GM12878 (cell line): ENCODE measurements around the gene ABCG1. TPM values are rescaled to one million over a fixed set of nuclear protein-coding genes. Genes with fewer than 3 reads are reported as not detected.

Experiments
- ATAC-seq: fragments of 200-7000 bp; cut with Tn5 transposase; 3 replicates; pipeline ENCODE4 v1.9.1; 2020; ENCODE audit warnings: mild to moderate bottlenecking, moderate library complexity
- BruUV-seq: library from RNA; stranded (reverse); fragments of 400-500 nt; replicated peaks from 2 replicates; lab custom pipeline; 2021; lab: Mats Ljungman, UMichigan
- CTCF ChIA-PET: fragments of 300-600 bp; sonication (Branson Sonifier 250); formaldehyde crosslinking; extraction: SDS; loops from one replicate; lab custom pipeline; 2021; ENCODE audit warnings: inconsistent platforms; lab: Yijun Ruan, JAX
- POLR2A ChIA-PET: fragments of 350-600 bp; formaldehyde crosslinking; extraction: SDS; loops from one replicate; lab custom pipeline; 2021; ENCODE audit warnings: inconsistent platforms; lab: Charles Lee
- RAD21 ChIA-PET: fragments of 300-600 bp; sonication (Branson Sonifier 250); formaldehyde crosslinking; loops from one replicate; lab custom pipeline; 2023; ENCODE audit warnings: antibody characterized with exemption; ENCODE audit not compliant: unreplicated experiment; lab: Charles Lee
- SMC1A ChIA-PET: fragments of 300-600 bp; sonication (Branson Sonifier 250); formaldehyde crosslinking; loops from one replicate; lab custom pipeline; 2023; ENCODE audit not compliant: unreplicated experiment, uncharacterized antibody; lab: Charles Lee
- DNase-seq: peaks from one replicate; pipeline ENCODE4 v3.0.0-alpha.2; 2011; ENCODE audit warnings: low read depth, low spot score
- FAIRE-seq: peaks from 3 replicates; lab custom pipeline; 2011; peaks lifted over from hg19 to GRCh38; lab: Jason Lieb, UNC
- H2AFZ ChIP-seq: 2 replicates; pipeline ENCODE4 v1.6.0; 2011; ENCODE audit warnings: low read depth, low read length, control low read depth; ENCODE audit not compliant: control insufficient read depth
- H3K27ac ChIP-seq: 2 replicates; pipeline ENCODE4 v1.5.1; 2011; ENCODE audit warnings: control low read depth; ENCODE audit not compliant: control insufficient read depth, insufficient read depth
- H3K27me3 ChIP-seq, 2 experiments: replicated peaks in 1 of 2; 2 replicates each; pipeline versions ENCODE4 v1.6.0 to v1.6.1; 2011; ENCODE audit warnings: low read length in 1 of 2; ENCODE audit not compliant: control insufficient read depth in 2 of 2, insufficient read depth in 2 of 2
- H3K36me3 ChIP-seq, 2 experiments: 2 replicates each; pipeline ENCODE4 v1.5.1; 2011; ENCODE audit warnings: low read length in 1 of 2; ENCODE audit not compliant: control insufficient read depth in 2 of 2, insufficient read depth in 2 of 2
- H3K4me1 ChIP-seq: 2 replicates; pipeline ENCODE4 v1.6.1; 2011; ENCODE audit warnings: mild to moderate bottlenecking, low read length, moderate library complexity, mixed read lengths; ENCODE audit not compliant: control insufficient read depth, insufficient read depth
- H3K4me2 ChIP-seq: 2 replicates; pipeline ENCODE4 v1.6.0; 2011; ENCODE audit warnings: control low read depth; ENCODE audit not compliant: control insufficient read depth, insufficient read depth
- H3K4me3 ChIP-seq: fragments of 200-600 bp; sonication (generic); 2 replicates; pipeline ENCODE4 v1.5.1; 2016
- H3K79me2 ChIP-seq: 2 replicates; pipeline ENCODE4 v1.6.0; 2011; ENCODE audit warnings: low read length; ENCODE audit not compliant: control insufficient read depth, insufficient read depth
- H3K9ac ChIP-seq: 2 replicates; pipeline ENCODE4 v1.8.0; 2011; ENCODE audit warnings: low read length, control low read depth, mixed read lengths; ENCODE audit not compliant: control insufficient read depth, insufficient read depth
- H3K9me3 ChIP-seq: replicated peaks from 3 replicates; pipeline ENCODE4 v1.5.1; 2011; ENCODE audit warnings: mild to moderate bottlenecking, low read length; ENCODE audit not compliant: control insufficient read depth, insufficient read depth
- H4K20me1 ChIP-seq: 2 replicates; pipeline ENCODE4 v1.6.0; 2011; ENCODE audit not compliant: control insufficient read depth, insufficient read depth
- CBX3 ChIP-seq: fragments of 200-600 bp; sonication (generic); IDR thresholded peaks from 2 replicates; pipeline ENCODE4 v1.6.1; 2016; ENCODE audit warnings: low read depth, borderline replicate concordance
- CHD2 ChIP-seq: IDR thresholded peaks from 2 replicates; pipeline ENCODE4 v1.6.1; 2011; ENCODE audit warnings: low read depth, low read length, improper control_type of control experiment, borderline replicate concordance
- NBN ChIP-seq: fragments of 450-650 bp; IDR thresholded peaks from 2 replicates; pipeline ENCODE4 v1.6.1; 2016
- NR2F1 ChIP-seq: fragments of 450-650 bp; conservative IDR thresholded peaks from 2 replicates; pipeline ENCODE4 v1.6.1; 2017; ENCODE audit warnings: mild to moderate bottlenecking
- NRF1 ChIP-seq: conservative IDR thresholded peaks from 2 replicates; pipeline ENCODE4 v1.6.1; 2011; ENCODE audit warnings: mild to moderate bottlenecking, low read depth, low read length, improper control_type of control experiment
- RAD21 ChIP-seq: IDR thresholded peaks from 2 replicates; pipeline ENCODE4 v1.6.1; 2011; ENCODE audit warnings: mild to moderate bottlenecking, low read depth, low read length, moderate library complexity; ENCODE audit not compliant: insufficient read depth
- RCOR1 ChIP-seq: conservative IDR thresholded peaks from 2 replicates; pipeline ENCODE4 v1.6.1; 2012; ENCODE audit warnings: low read depth, low read length, improper control_type of control experiment
- SIN3A ChIP-seq: IDR thresholded peaks from 2 replicates; pipeline ENCODE4 v1.6.1; 2012; ENCODE audit warnings: low read depth, low read length, improper control_type of control experiment
- TCF3 ChIP-seq: IDR thresholded peaks from 2 replicates; pipeline ENCODE4 v1.6.1; 2012; ENCODE audit warnings: low read depth, mild to moderate bottlenecking, low read length, borderline replicate concordance; ENCODE audit not compliant: insufficient read depth
- WRNIP1 ChIP-seq: IDR thresholded peaks from 2 replicates; pipeline ENCODE4 v1.6.1; 2011; ENCODE audit warnings: low read depth, low read length, improper control_type of control experiment, borderline replicate concordance
- YY1 ChIP-seq: IDR thresholded peaks from 2 replicates; pipeline ENCODE4 v1.6.1; 2011; ENCODE audit warnings: low read depth, mild to moderate bottlenecking, low read length
- WGBS: methylation state at CpG from one replicate; pipeline ENCODE4 v1.1.6; 2016; ENCODE audit warnings: low lambda C conversion rate; ENCODE audit not compliant: insufficient replicate concordance, insufficient coverage; ENCODE audit errors: missing lambda C conversion rate; 5-methylcytosine and 5-hydroxymethylcytosine counted together
- in situ Hi-C: fragments of 300-500 bp; cut with MboI; formaldehyde crosslinking; loops from 9 replicates; pipeline ENCODE4 v1.14.3; 2018; ENCODE audit warnings: mixed read lengths
- intact Hi-C: fragments of 100-400 bp; cut with micrococcal nuclease; formaldehyde crosslinking; loops from one replicate; pipeline ENCODE4 v1.14.2; 2022; ENCODE audit not compliant: unreplicated experiment
- polyA plus RNA-seq, 11 experiments: library from polyadenylated mRNA; depleted of rRNA in 4 of 11; unstranded in 6 of 11; stranded (reverse) in 5 of 11; fragments of >200 nt; fragmentation: Nextera tagmentation in 4 of 11; fragmentation: Illumina TruSeq in 1 of 11; extraction: Ambion mirVana in 4 of 11; extraction: Trizol in 1 of 11; gene quantifications; 1 replicate in 1 of 11; 2 replicates in 10 of 11; pipeline versions ENCODE4 v1.2.1 to v1.2.3, GENCODE V29; 2011 to 2016; ENCODE audit warnings: inconsistent platforms in 2 of 11, missing spikeins in 2 of 11, low read depth in 1 of 11
- total RNA-seq, 4 experiments: library from RNA; depleted of rRNA in 3 of 4; stranded (reverse); fragments of >200 nt in 3 of 4; fragmentation: Illumina TruSeq in 1 of 4; extraction: Trizol in 1 of 4; gene quantifications; 2 replicates each; pipeline versions ENCODE4 v1.2.1 to v1.2.3, GENCODE V29; 2013 to 2021
- TF ChIP-seq, protein P1 (sequence below): fragments of 450-650 bp; IDR thresholded peaks from 2 replicates; pipeline ENCODE4 v1.6.1; 2016; ENCODE audit warnings: mild to moderate bottlenecking
- TF ChIP-seq, protein P2 (sequence below): fragments of 450-650 bp; IDR thresholded peaks from 2 replicates; pipeline ENCODE4 v1.6.1; 2017; ENCODE audit warnings: mild to moderate bottlenecking
- TF ChIP-seq, protein P3 (sequence below): fragments of 450-650 bp; IDR thresholded peaks from 2 replicates; pipeline ENCODE4 v1.6.1; 2017; ENCODE audit warnings: low read depth, mild to moderate bottlenecking, moderate library complexity
- TF ChIP-seq, protein P4 (sequence below): fragments of 450-650 bp; conservative IDR thresholded peaks from 2 replicates; pipeline ENCODE4 v1.6.1; 2017; ENCODE audit warnings: mild to moderate bottlenecking, moderate library complexity

Gene ABCG1
- total and polyA plus RNA-seq, 10 of the 15 experiments (the other 5 are each of a cell fraction or from before 2014, with no cell fraction given), result 0.59 to 19.3 (median 5.7) TPM

DNA sequence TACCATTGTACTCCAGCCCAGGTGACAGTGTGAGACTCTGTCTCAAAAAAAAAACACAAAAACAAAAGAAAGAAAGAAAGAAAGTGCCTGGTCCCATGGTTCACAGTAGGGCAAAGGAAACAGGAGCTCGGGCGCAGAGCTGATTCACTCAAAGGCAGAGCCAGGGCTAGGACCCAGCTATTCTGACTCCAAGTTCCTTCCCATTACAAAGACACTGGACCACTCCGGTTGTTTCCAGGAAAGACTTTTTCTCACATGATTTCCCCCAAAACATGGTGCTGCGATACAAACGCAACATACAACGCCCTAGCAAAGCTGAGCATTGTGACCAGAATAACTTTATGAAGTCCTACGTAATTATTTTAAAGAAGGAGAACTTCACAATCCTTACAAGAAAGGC is 10.7 kb downstream of the ABCG1 start:
- Histone ChIP-seq H3K9me3 (no peaks in the 10 kb centered on the region), H3K4me2 (no peak overlapping the region), H3K4me3 (no peak overlapping the region), H3K4me1 (peaks cover 46% of the 10 kb centered on the region), H3K79me2 (no peaks in the 10 kb centered on the region), H3K27me3 (no peaks in the 10 kb centered on the region), H3K9ac (no peak overlapping the region), H3K36me3 (no peaks in the 10 kb centered on the region), H4K20me1 (no peaks in the 10 kb centered on the region), H3K27ac (no peak overlapping the region), H2AFZ (no peak overlapping the region)
- no peak for FAIRE-seq
- no peak for DNase-seq
- SMC1A ChIA-PET, result interaction anchor here (0.8 to 7.5 kb wide), 6 partner anchors 9 to 66 kb away, joined by 3 to 34 read pairs (median 15); partner anchors contain the start of gene ABCG1
- in situ Hi-C loops, result no loop called here
- no peak for ATAC-seq
- intact Hi-C loops, result loop anchor here (5.0 to 10.0 kb wide), 3 partner anchors 42 to 865 kb away; partner anchors contain the start of gene MX2
- no peak for TF ChIP-seq NBN
- no peak for TF ChIP-seq CBX3
- TF ChIP-seq YY1, result no peak
- TF ChIP-seq, protein P1, sequence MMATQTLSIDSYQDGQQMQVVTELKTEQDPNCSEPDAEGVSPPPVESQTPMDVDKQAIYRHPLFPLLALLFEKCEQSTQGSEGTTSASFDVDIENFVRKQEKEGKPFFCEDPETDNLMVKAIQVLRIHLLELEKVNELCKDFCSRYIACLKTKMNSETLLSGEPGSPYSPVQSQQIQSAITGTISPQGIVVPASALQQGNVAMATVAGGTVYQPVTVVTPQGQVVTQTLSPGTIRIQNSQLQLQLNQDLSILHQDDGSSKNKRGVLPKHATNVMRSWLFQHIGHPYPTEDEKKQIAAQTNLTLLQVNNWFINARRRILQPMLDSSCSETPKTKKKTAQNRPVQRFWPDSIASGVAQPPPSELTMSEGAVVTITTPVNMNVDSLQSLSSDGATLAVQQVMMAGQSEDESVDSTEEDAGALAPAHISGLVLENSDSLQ, result no peak
- TF ChIP-seq, protein P2, sequence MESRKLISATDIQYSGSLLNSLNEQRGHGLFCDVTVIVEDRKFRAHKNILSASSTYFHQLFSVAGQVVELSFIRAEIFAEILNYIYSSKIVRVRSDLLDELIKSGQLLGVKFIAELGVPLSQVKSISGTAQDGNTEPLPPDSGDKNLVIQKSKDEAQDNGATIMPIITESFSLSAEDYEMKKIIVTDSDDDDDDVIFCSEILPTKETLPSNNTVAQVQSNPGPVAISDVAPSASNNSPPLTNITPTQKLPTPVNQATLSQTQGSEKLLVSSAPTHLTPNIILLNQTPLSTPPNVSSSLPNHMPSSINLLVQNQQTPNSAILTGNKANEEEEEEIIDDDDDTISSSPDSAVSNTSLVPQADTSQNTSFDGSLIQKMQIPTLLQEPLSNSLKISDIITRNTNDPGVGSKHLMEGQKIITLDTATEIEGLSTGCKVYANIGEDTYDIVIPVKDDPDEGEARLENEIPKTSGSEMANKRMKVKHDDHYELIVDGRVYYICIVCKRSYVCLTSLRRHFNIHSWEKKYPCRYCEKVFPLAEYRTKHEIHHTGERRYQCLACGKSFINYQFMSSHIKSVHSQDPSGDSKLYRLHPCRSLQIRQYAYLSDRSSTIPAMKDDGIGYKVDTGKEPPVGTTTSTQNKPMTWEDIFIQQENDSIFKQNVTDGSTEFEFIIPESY, result no peak
- TF ChIP-seq CHD2, result no peak
- no peak for TF ChIP-seq RCOR1
- TF ChIP-seq TCF3, result no peak
- TF ChIP-seq, protein P3, sequence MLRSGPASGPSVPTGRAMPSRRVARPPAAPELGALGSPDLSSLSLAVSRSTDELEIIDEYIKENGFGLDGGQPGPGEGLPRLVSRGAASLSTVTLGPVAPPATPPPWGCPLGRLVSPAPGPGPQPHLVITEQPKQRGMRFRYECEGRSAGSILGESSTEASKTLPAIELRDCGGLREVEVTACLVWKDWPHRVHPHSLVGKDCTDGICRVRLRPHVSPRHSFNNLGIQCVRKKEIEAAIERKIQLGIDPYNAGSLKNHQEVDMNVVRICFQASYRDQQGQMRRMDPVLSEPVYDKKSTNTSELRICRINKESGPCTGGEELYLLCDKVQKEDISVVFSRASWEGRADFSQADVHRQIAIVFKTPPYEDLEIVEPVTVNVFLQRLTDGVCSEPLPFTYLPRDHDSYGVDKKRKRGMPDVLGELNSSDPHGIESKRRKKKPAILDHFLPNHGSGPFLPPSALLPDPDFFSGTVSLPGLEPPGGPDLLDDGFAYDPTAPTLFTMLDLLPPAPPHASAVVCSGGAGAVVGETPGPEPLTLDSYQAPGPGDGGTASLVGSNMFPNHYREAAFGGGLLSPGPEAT, result no peak
- TF ChIP-seq, protein P4, sequence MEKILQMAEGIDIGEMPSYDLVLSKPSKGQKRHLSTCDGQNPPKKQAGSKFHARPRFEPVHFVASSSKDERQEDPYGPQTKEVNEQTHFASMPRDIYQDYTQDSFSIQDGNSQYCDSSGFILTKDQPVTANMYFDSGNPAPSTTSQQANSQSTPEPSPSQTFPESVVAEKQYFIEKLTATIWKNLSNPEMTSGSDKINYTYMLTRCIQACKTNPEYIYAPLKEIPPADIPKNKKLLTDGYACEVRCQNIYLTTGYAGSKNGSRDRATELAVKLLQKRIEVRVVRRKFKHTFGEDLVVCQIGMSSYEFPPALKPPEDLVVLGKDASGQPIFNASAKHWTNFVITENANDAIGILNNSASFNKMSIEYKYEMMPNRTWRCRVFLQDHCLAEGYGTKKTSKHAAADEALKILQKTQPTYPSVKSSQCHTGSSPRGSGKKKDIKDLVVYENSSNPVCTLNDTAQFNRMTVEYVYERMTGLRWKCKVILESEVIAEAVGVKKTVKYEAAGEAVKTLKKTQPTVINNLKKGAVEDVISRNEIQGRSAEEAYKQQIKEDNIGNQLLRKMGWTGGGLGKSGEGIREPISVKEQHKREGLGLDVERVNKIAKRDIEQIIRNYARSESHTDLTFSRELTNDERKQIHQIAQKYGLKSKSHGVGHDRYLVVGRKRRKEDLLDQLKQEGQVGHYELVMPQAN, result no peak
- TF ChIP-seq SIN3A, result no peak
- no peak for TF ChIP-seq NR2F1
- no peak for TF ChIP-seq NRF1
- TF ChIP-seq WRNIP1, result no peak
- TF ChIP-seq RAD21, result no peak
- RAD21 ChIA-PET, result interaction anchor here (1.4 to 6.6 kb wide), 5 partner anchors 8 to 65 kb away, joined by 3 to 48 read pairs (median 5); no protein-coding TSS in a partner anchor
- POLR2A ChIA-PET, result interaction anchor here (1.1 to 3.5 kb wide), 5 partner anchors 9 to 42 kb away, joined by 3 to 28 read pairs (median 6); partner anchors contain the start of gene ABCG1
- no TSS peak for BruUV-seq
- 90% methylated on average over 7 of the region's 7 CpGs for WGBS
- CTCF ChIA-PET, result interaction anchor here (0.7 to 3.7 kb wide), 8 partner anchors 9 to 84 kb away, joined by 3 to 33 read pairs (median 6); no protein-coding TSS in a partner anchor
